Endothelial cell of hepatic sinusoid (primary cell): ENCODE measurements around the gene PI4KA.
"Not testable (repeated sequence)": the region's sequence is repeated elsewhere in the genome, so short reads cannot be mapped to it uniquely, and the experiment has no call there.

ENCODE experiments used
- in situ Hi-C: cut with HindIII; loops from 2 replicates; pipeline ENCODE4 v1.10.0; 2017; ENCODE audit warnings: low sequenced_read_pairs

Gene PI4KA

GRCh38 chr22:20752104-20752741 is 106.4 kb downstream of the PI4KA start:
- in situ Hi-C loops = no loop called here

- in situ Hi-C loops = no loop called here
Measured at GRCh38 chr22:20751185-20751851, 107.3 kb downstream of the PI4KA start.

- in situ Hi-C loops = no loop called here
Measured at GRCh38 chr22:20750461-20751184, 108.0 kb downstream of the PI4KA start.

- in situ Hi-C loops = no loop called here
Measured at GRCh38 chr22:20749453-20749852, 109.2 kb downstream of the PI4KA start.

- in situ Hi-C loops = no loop called here
Measured at GRCh38 chr22:20748731-20749428, 109.7 kb downstream of the PI4KA start.

DNA sequence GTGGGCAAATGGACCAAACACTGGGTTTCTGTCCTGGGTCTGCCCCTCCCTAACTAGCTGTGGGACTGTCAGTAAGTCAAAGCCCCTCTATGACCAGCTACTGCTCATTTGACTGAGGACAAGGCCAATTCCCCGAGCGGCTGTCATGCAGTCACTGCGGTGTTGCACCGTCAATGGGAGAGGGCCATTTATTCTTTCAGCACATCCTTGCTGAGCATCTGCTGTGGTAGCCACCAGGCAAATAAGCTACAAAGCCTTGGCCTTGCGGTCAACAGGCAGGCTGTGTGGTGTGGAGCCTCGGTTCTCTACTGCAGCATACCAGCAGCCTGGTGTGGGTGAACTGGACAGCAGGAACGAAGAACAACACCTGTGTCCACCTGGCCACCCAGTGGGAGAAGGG is 110.5 kb downstream of the PI4KA start:
- in situ Hi-C loops = no loop called here

GRCh38 chr22:20747223-20747622 is 111.4 kb downstream of the PI4KA start:
- in situ Hi-C loops = no loop called here

DNA sequence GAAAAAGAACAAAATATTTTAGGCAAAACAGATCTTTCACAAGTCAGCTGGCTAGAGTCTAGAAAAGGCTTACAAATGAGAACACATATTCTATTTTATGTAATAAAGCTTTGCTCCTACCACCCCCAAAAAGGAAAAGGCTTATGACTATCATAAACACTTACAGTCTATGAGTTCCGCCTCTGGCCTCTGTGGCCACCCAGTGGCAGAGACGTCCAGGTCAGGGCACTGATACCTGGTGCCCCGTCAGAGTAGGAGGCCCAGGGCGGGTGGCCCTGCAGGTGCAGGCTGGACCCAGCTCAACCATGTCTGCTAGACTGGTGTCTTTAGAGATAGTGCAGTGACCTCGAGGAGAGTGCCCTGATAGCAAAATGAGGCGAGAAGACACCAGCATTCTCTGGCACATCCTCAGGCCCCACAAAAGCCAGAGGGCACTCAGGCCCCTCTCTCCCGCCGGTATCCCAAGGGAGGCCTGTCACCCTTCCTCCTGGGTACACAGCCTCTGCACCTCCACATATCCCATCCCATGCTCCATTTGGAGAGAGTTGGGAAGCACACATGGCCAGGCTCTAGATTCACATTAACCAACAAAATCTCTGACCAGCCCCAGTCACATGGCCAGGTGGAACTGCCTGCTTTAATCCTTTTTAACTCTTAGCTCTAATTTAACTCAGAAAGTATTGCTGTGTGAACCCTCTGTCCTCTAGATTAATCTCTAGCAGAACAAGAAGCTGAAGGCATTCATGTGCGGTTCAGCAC is 112.0 kb downstream of the PI4KA start:
- in situ Hi-C loops = no loop called here

DNA sequence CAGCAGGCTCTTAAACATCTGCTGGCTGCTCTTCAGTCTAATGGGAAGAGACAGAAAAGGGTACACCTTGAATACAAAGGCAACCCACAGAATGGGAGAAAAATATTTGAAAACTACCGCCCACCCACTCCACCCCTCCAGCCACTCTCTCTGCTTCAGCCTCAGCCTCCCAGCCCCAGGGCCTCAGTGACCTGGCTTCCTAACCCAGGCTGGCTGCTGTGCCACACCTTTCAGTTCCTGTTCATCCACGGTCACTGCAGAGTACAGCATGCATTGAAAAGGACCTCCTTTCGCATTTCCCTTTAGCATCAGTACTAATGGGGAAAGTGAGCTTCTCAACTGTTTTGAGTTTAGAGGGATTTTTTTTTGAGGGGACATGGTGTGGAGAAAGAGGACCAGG is 113.5 kb downstream of the PI4KA start:
- in situ Hi-C loops = no loop called here

- in situ Hi-C loops = no loop called here
Measured at GRCh38 chr22:20744456-20744855, 114.2 kb downstream of the PI4KA start.

GRCh38 chr22:20742764-20743163 is 115.8 kb downstream of the PI4KA start:
- in situ Hi-C loops = no loop called here

- in situ Hi-C loops = no loop called here
Measured at GRCh38 chr22:20741634-20742581, 116.7 kb downstream of the PI4KA start.

DNA sequence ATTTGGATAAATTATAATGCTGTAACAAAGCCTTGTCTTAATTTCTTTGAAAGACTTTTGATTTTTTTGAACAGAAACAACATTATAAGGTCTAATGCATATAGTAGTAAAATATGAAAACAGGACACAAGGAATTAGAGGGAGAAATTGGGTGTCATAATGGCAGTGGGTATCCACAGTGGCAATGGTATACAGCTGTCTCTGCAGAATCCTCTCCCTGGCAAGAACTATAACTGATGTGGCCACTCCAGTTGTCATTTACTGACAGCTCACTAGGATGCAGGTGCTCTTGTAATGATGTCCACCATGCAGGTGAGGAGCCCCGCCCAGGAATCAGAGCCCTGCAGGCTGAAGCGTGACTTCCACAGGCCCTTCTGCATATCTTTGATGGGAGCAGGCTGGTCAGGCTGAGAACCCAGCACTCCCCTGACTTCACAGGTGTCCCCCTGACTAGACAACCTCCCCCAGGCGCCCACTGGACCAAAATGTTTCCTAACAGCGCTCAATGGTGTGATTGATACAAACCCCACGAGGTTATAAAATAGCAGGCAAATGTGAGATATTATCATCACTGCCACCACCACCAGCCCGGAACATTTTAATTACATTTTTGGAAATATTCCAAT is 117.5 kb downstream of the PI4KA start:
- in situ Hi-C loops = no loop called here

- in situ Hi-C loops = no loop called here
Measured at GRCh38 chr22:20740222-20740951, 118.2 kb downstream of the PI4KA start.

GRCh38 chr22:20738394-20739089 is 120.1 kb downstream of the PI4KA start:
- in situ Hi-C loops = no loop called here

DNA sequence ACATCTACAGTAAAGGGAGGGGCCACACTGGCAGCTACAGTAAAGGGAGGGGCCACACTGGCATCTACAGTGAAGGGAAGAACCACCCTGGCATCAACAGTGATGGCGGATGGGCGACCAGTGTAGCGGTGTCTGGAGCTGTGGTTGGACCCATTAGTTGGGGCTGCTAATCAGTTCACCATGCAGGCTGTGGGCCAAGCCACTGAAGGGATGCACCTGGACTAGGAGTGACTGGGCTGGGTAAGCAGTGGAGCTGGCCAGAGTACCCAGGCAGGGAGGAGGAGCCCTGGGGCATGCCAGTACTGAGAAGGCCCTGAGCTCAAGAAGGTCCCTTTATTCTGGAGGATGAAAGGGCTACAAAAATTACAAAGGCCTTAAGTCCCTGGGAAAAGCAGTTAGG is 121.7 kb downstream of the PI4KA start:
- in situ Hi-C loops = not testable (repeated sequence)

- in situ Hi-C loops = not testable (repeated sequence)
Measured at GRCh38 chr22:20735356-20736162, 123.1 kb downstream of the PI4KA start.
